Left ventricle myocardium inferior (tissue), 1 donor: ENCODE results near the gene TWF1. TPM values are rescaled to one million over a fixed set of nuclear protein-coding genes. Genes with fewer than 3 reads are reported as not detected.

ENCODE experiments used
- DNase-seq: peaks from one replicate; pipeline ENCODE4 v3.0.0-alpha.2; 2020
- H3K27ac ChIP-seq: fragments of 200-600 bp; replicated peaks from 2 replicates; pipeline ENCODE4 v1.8.0; 2021
- H3K27me3 ChIP-seq: fragments of 200-600 bp; 2 replicates; pipeline ENCODE4 v1.8.0; 2021; ENCODE audit warnings: low read depth
- H3K36me3 ChIP-seq: fragments of 200-600 bp; 2 replicates; pipeline ENCODE4 v1.8.0; 2021
- H3K4me1 ChIP-seq: fragments of 200-600 bp; 2 replicates; pipeline ENCODE4 v1.8.0; 2021
- H3K4me3 ChIP-seq: fragments of 200-600 bp; 2 replicates; pipeline ENCODE4 v1.8.0; 2021; ENCODE audit warnings: mild to moderate bottlenecking, moderate library complexity
- H3K9me3 ChIP-seq: fragments of 200-600 bp; replicated peaks from 2 replicates; pipeline ENCODE4 v1.8.0; 2021
- intact Hi-C: fragments of 100-400 bp; cut with micrococcal nuclease; formaldehyde crosslinking; loops from one replicate; pipeline ENCODE4 v1.11.0; 2022
- total RNA-seq: library from RNA; stranded (reverse); fragmentation: NEBNext Ultra II Directional; extraction: Animal tissue kit (Norgen Biotek cat#: 25700); gene quantifications from one replicate; pipeline ENCODE4 v1.2.1, GENCODE V29; 2021
- TF ChIP-seq, protein P1 (sequence below): fragments of 200-600 bp; IDR thresholded peaks from 2 replicates; pipeline ENCODE4 v1.8.0; 2021; ENCODE audit warnings: antibody characterized with exemption, mild to moderate bottlenecking, borderline replicate concordance
- donor health status: DM: no; HTN: yes; CAD: no; lungs with severe emphysema.

Gene TWF1
- total RNA-seq, 1 donor from 2014 or later, result 14.3 TPM

DNA sequence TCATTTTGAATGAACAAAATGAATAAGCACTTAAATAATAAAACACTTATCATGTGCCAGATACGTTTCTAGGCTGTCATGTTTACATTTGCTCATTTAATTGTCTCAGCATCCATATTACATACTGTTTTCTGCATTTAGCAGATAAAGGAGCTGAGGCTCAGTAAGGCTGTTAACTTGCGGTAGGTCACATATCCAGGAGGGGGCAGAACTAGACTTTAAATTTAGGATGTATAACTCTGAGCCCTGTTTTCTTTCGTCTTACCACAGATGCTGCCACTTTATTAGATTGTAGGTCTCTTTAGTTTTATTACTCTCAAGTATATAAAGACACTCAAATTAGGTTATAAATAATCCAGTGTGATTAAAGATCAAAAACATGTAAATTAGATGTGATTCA, 29.6 kb downstream of the TWF1 start:
- Histone ChIP-seq H3K4me1 (no peaks in the 10 kb centered on the region), H3K36me3 (peaks cover 85% of the 10 kb centered on the region), H3K9me3 (no peaks in the 10 kb centered on the region), H3K4me3 (no peak overlapping the region), H3K27ac (no peak overlapping the region), H3K27me3 (no peaks in the 10 kb centered on the region)
- intact Hi-C loops, result no loop called here
- TF ChIP-seq, protein P1, sequence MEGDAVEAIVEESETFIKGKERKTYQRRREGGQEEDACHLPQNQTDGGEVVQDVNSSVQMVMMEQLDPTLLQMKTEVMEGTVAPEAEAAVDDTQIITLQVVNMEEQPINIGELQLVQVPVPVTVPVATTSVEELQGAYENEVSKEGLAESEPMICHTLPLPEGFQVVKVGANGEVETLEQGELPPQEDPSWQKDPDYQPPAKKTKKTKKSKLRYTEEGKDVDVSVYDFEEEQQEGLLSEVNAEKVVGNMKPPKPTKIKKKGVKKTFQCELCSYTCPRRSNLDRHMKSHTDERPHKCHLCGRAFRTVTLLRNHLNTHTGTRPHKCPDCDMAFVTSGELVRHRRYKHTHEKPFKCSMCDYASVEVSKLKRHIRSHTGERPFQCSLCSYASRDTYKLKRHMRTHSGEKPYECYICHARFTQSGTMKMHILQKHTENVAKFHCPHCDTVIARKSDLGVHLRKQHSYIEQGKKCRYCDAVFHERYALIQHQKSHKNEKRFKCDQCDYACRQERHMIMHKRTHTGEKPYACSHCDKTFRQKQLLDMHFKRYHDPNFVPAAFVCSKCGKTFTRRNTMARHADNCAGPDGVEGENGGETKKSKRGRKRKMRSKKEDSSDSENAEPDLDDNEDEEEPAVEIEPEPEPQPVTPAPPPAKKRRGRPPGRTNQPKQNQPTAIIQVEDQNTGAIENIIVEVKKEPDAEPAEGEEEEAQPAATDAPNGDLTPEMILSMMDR, result peak; percentile 42
- no peak for DNase-seq

DNA sequence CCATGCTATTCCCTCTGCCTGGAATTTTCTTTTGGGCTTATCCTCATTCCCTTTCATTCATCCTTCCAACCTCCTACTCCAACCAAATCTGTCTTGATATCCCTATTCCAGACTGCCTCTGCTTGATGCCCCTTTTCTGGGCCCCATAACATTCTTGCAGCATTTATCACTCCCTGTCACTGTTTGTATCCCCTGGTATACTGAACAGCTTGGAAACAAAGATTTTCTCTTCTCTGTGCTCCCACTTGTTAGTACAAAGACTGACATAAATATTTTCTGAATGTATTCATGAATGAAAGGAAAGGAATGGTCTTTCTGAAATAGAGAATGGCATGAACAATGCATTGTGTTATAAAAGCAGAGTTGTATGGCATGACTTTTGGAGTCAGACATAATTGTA, 39.8 kb downstream of the TWF1 start:
- intact Hi-C loops, result no loop called here
- Histone ChIP-seq H3K9me3 (no peaks in the 10 kb centered on the region), H3K27me3 (no peaks in the 10 kb centered on the region), H3K27ac (no peak overlapping the region), H3K4me3 (no peak overlapping the region), H3K36me3 (peaks cover 30% of the 10 kb centered on the region), H3K4me1 (peaks cover 8% of the 10 kb centered on the region)
- no peak for DNase-seq
- TF ChIP-seq, protein P1, result no peak

DNA sequence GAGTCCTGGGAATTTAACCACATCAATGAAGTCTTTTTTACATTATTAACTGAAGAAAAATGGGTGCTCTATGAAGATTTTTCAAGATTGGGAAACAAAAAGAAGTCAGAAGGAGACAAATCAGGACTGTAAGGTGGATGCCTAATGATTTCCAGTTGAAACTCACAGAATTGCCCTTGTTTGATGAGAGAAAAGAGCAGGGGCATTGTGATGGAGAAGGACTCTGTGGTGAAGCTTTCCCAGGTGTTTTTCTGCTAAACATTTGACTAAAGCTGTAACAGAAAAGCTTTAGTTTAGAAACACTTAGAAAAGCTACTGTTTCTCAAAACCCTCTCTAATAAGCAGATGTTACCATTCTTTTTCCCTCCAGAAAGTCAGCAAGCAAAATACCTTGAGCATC, 41.6 kb downstream of the TWF1 start:
- Histone ChIP-seq H3K36me3 (peaks cover 14% of the 10 kb centered on the region), H3K9me3 (no peaks in the 10 kb centered on the region), H3K27ac (no peak overlapping the region), H3K27me3 (no peaks in the 10 kb centered on the region), H3K4me1 (peaks cover 25% of the 10 kb centered on the region), H3K4me3 (no peak overlapping the region)
- TF ChIP-seq, protein P1, result no peak
- intact Hi-C loops, result no loop called here
- DNase-seq, result no peak

DNA sequence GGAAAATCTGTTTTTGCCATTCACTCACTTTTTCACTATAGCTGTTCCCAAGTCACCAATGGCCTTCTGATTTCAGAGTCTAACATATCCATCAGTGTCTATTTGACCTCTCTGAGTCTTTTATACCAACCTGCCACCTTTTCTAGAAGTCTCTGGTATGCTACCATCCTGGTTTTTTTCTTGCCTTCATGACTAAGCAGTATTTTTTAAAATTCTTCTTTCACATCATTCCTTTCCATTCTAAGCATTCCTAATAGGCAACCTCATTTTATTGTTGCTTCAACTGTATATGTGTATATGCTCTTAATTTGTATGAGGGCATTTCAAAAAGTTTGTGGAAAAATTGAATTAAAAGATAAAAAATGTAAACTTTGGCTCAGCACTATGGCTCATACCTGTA, 42.3 kb downstream of the TWF1 start:
- H3K36me3 ChIP-seq, result peaks cover 7% of the 10 kb centered on the region
- TF ChIP-seq, protein P1, result no peak
- no peaks in the 10 kb centered on the region for H3K27me3 ChIP-seq
- H3K4me1 ChIP-seq, result peaks cover 32% of the 10 kb centered on the region
- H3K27ac ChIP-seq, result no peak overlapping the region
- intact Hi-C loops, result no loop called here
- DNase-seq, result no peak
- H3K4me3 ChIP-seq, result no peak overlapping the region
- no peaks in the 10 kb centered on the region for H3K9me3 ChIP-seq

DNA sequence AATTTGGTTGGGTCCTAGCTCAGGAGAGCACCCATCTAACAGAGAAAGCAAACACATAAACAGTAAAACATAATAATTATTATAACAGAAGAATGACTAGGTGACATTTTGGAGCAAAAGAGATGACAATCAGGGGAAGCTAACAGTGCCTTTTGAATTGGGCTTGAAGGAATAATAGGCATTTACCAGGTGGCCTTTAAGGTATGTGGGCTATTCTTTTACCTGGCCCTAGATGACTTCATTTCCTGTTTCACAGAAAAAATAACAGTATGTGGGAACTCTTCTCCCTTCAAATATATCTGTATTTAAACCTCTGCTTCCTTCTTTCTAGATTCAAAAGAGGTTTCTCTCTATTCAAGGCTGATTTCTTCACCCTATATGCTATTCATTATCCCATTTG, 43.5 kb downstream of the TWF1 start:
- Histone ChIP-seq H3K4me1 (peaks cover 40% of the 10 kb centered on the region), H3K27ac (no peak overlapping the region), H3K9me3 (no peaks in the 10 kb centered on the region), H3K27me3 (no peaks in the 10 kb centered on the region), H3K4me3 (no peak overlapping the region), H3K36me3 (no peaks in the 10 kb centered on the region)
- intact Hi-C loops, result no loop called here
- DNase-seq, result no peak
- TF ChIP-seq, protein P1, result no peak

DNA sequence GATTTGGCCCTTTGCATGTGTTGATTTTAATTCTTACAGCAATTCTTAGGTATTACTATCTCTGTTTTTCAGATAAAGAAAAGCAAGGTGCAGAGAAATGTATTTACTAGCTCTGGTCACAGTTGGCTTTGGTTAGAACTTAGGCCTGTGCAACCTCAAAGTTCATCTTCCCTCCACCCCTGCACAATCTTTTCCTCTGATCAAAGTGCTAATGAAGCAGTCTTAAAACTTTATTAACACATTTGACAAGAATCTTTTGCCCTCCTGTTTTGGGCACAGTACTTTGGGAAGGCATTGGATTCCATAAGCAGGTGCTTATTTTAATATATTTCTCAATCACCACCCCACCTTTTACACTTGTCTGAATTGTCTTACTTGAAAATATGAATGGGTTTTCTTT, 44.6 kb downstream of the TWF1 start:
- DNase-seq, result no peak
- Histone ChIP-seq H3K4me1 (peaks cover 43% of the 10 kb centered on the region), H3K36me3 (no peaks in the 10 kb centered on the region)

More for the DNA sequence above, 44.6 kb downstream of the TWF1 start:
- H3K27ac ChIP-seq, result no peak overlapping the region
- no peaks in the 10 kb centered on the region for H3K27me3 ChIP-seq
- TF ChIP-seq, protein P1, result no peak
- intact Hi-C loops, result no loop called here
- no peak overlapping the region for H3K4me3 ChIP-seq
- no peaks in the 10 kb centered on the region for H3K9me3 ChIP-seq
